ENCODE measurements around the gene MCCC1.

MCCC1 gene

DNA sequence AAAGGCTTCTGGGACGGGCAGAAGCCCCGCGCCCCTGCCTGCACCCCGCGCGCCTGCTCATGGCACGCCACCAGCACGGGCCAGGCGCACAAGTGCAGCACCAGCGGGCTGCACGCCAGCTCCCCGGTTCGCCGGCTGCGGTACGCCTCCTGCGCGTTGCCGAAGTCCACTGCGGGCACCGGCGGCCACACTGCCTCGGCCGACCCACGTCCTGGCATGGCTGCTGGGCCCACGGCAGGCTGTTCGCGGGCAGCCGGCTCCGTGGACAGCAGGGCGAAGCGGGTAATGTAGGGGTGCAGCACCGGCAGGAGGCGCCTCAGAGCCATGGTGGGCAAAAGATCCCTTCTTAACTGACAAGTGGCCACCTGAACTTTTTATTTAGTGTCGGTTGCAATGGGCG lies 34.8 kb downstream of the MCCC1 start:
- TF ChIP-seq FOXM1 (IDR thresholded peaks at IDR 0.05; ENCODE audit: borderline replicate concordance, low read depth) (no peak), EGR1 (IDR thresholded peaks at IDR 0.05) (no peak), CREB1 (IDR thresholded peaks at IDR 0.05; ENCODE audit: low read depth) (no peak), RAD21 (IDR thresholded peaks at IDR 0.05; ENCODE audit: low read depth) (no peak), TCF12 (IDR thresholded peaks at IDR 0.05; ENCODE audit: low read depth) (no peak), YY1 (IDR thresholded peaks at IDR 0.05; ENCODE audit: low read depth) (no peak), EP300 (IDR thresholded peaks at IDR 0.05; ENCODE audit: borderline replicate concordance) (no peak), ZBTB7A (IDR thresholded peaks at IDR 0.05; ENCODE audit: low read depth) (no peak), CEBPB (IDR thresholded peaks at IDR 0.05) (no peak), TEAD4 (IDR thresholded peaks at IDR 0.05) (no peak), TAF1 (IDR thresholded peaks at IDR 0.05; ENCODE audit: low read depth) (no peak), NFIC (IDR thresholded peaks at IDR 0.05) (no peak)
- TF ChIP-seq, protein P1, sequence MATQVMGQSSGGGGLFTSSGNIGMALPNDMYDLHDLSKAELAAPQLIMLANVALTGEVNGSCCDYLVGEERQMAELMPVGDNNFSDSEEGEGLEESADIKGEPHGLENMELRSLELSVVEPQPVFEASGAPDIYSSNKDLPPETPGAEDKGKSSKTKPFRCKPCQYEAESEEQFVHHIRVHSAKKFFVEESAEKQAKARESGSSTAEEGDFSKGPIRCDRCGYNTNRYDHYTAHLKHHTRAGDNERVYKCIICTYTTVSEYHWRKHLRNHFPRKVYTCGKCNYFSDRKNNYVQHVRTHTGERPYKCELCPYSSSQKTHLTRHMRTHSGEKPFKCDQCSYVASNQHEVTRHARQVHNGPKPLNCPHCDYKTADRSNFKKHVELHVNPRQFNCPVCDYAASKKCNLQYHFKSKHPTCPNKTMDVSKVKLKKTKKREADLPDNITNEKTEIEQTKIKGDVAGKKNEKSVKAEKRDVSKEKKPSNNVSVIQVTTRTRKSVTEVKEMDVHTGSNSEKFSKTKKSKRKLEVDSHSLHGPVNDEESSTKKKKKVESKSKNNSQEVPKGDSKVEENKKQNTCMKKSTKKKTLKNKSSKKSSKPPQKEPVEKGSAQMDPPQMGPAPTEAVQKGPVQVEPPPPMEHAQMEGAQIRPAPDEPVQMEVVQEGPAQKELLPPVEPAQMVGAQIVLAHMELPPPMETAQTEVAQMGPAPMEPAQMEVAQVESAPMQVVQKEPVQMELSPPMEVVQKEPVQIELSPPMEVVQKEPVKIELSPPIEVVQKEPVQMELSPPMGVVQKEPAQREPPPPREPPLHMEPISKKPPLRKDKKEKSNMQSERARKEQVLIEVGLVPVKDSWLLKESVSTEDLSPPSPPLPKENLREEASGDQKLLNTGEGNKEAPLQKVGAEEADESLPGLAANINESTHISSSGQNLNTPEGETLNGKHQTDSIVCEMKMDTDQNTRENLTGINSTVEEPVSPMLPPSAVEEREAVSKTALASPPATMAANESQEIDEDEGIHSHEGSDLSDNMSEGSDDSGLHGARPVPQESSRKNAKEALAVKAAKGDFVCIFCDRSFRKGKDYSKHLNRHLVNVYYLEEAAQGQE (IDR thresholded peaks at IDR 0.05; ENCODE audit: low read depth) = no peak
- TF ChIP-seq, protein P2, sequence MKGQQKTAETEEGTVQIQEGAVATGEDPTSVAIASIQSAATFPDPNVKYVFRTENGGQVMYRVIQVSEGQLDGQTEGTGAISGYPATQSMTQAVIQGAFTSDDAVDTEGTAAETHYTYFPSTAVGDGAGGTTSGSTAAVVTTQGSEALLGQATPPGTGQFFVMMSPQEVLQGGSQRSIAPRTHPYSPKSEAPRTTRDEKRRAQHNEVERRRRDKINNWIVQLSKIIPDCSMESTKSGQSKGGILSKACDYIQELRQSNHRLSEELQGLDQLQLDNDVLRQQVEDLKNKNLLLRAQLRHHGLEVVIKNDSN (IDR thresholded peaks at IDR 0.05) = no peak
- TF ChIP-seq, protein P3, sequence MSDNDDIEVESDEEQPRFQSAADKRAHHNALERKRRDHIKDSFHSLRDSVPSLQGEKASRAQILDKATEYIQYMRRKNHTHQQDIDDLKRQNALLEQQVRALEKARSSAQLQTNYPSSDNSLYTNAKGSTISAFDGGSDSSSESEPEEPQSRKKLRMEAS (IDR thresholded peaks at IDR 0.05) = no peak

DNA sequence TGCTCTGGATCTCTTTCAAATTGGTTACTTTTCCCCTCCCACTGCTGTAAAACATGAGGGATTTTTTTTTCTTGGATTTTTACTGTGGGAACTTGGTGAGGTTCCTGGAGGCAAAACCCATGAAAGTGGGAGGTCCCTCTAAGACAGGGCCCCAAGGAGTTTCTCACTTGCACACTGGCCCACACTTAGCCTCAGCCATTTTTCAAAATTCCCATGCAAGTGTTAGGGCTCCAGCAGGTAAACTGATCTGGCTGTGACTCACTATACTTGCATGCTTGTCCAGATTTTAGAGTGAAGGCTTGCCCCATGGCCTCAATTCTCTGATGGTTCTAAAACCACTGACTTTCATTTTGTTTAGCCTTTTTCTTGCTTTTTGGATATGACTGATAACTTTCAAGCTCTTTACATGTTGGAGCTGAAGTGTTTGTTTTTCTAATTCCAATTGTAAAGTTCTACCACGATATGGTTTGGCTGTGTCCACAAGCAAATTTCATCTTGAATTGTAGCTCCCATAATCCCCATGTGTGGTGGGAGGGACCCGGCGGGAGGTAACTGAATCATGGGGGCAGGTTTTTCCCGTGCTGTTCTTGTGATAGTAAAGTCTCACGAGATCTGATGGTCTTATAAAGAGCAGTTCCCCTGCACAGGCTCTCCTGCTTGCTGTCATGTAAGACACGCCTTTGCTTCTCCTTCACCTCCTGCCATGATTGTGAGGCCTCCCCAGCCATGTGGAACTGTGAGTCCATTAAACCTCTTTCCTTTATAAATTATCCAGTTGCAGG lies 37.7 kb downstream of the MCCC1 start:
- no peak for TF ChIP-seq TEAD4 (IDR thresholded peaks at IDR 0.05)
- no peak for TF ChIP-seq RAD21 (IDR thresholded peaks at IDR 0.05; ENCODE audit: low read depth)
- TF ChIP-seq NFIC (IDR thresholded peaks at IDR 0.05) = no peak
- TF ChIP-seq EGR1 (IDR thresholded peaks at IDR 0.05) = no peak

DNA sequence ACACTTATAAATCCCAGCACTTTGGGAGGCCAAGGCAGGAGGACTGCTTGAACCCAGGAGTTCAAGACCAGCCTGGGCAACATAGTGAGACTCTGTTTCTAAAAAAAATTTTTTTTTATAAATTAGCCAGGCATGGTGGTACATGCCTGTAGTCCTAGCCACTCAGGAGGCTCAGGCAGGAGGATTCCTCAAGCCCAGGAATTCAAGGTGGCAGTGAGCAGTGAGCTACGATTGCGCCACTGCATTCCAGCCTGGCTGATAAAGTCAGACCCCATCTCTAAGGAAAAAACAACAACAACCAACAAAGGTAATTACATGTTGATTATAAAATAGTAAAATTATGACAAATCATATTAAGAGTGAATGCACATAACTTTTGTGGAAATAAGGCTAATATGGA lies 40.9 kb downstream of the MCCC1 start:
- TF ChIP-seq FOXM1 (IDR thresholded peaks at IDR 0.05; ENCODE audit: borderline replicate concordance, low read depth) = no peak
- no peak for TF ChIP-seq EGR1 (IDR thresholded peaks at IDR 0.05)
- TF ChIP-seq, protein P1 (IDR thresholded peaks at IDR 0.05; ENCODE audit: low read depth) = no peak
- TF ChIP-seq, protein P2 (IDR thresholded peaks at IDR 0.05) = no peak
- TF ChIP-seq, protein P3 (IDR thresholded peaks at IDR 0.05) = no peak
- no peak for TF ChIP-seq NFIC (IDR thresholded peaks at IDR 0.05)
- no peak for TF ChIP-seq CEBPB (IDR thresholded peaks at IDR 0.05)
- no peak for TF ChIP-seq TAF1 (IDR thresholded peaks at IDR 0.05; ENCODE audit: low read depth)
- no peak for TF ChIP-seq ZBTB7A (IDR thresholded peaks at IDR 0.05; ENCODE audit: low read depth)
- TF ChIP-seq RAD21 (IDR thresholded peaks at IDR 0.05; ENCODE audit: low read depth) = no peak
- TF ChIP-seq TEAD4 (IDR thresholded peaks at IDR 0.05) = no peak
- TF ChIP-seq YY1 (IDR thresholded peaks at IDR 0.05; ENCODE audit: low read depth) = no peak
- TF ChIP-seq EP300 (IDR thresholded peaks at IDR 0.05; ENCODE audit: borderline replicate concordance) = no peak
- no peak for TF ChIP-seq TCF12 (IDR thresholded peaks at IDR 0.05; ENCODE audit: low read depth)
- TF ChIP-seq CREB1 (IDR thresholded peaks at IDR 0.05; ENCODE audit: low read depth) = no peak

DNA sequence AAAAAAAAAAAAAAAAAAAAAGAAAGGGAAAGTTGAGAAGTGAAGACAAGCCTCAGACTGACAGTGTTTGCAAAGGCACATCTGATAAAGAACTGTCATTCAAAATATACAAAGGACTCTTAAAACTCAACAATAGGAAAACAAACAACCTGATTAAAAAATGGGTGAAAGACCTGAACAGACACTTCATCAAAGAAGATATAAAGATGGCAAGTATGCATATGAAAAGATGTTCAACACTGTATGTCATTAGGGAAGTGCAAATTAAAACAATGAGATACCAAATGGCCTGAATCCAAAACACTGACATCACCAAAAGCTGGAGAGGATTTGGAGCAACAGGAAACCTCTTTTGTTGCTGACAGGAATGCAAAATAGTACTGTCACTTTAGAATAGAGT lies 48.6 kb downstream of the MCCC1 start:
- TF ChIP-seq FOXM1 (IDR thresholded peaks at IDR 0.05; ENCODE audit: borderline replicate concordance, low read depth) (no peak), CREB1 (IDR thresholded peaks at IDR 0.05; ENCODE audit: low read depth) (no peak)

DNA sequence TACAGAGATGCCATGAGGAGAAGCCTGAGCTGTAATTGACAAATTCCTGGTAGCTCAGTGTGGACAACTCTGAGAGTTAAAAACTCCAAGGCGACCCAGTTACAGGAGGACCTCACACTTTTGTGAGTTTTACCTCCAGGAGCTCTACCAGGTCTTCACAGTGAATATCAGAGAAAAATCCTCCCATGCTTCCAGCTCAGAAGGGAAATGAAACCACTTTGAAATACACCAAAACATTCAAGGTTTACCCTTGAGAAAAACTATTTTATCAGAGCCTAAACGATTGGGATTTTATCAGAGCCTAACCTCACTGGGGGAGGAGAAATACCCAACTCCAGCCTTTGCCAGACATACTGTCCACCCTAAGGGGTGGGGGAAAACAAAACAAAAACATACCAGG lies 52.4 kb downstream of the MCCC1 start:
- no peak for TF ChIP-seq CEBPB (IDR thresholded peaks at IDR 0.05)
- TF ChIP-seq, protein P2 (IDR thresholded peaks at IDR 0.05) = no peak
- no peak for TF ChIP-seq ZBTB7A (IDR thresholded peaks at IDR 0.05; ENCODE audit: low read depth)
